HEK293 (cell line): Measurements from ENCODE around the gene DARS2.

Experiments
- CTCF ChIA-PET: fragments of 350-600 bp; formaldehyde crosslinking; extraction: SDS; loops from one replicate; lab custom pipeline; 2021; ENCODE audit warnings: antibody characterized with exemption; lab: Yijun Ruan, JAX
- POLR2A ChIA-PET: fragments of 300-600 bp; formaldehyde crosslinking; extraction: SDS; loops from one replicate; lab custom pipeline; 2020; ENCODE audit warnings: antibody characterized with exemption, inconsistent platforms; lab: Yijun Ruan, JAX
- H3K27ac ChIP-seq: fragments of 200-500 bp; sonication (Bioruptor generic); 2 replicates; pipeline ENCODE4 v1.5.1; 2014; ENCODE audit warnings: low read depth, low read length, control low read depth, inconsistent platforms; ENCODE audit errors: extremely low read depth
- H3K36me3 ChIP-seq, 2 experiments: fragments of 200-500 bp in 1 of 2; sonication (Bioruptor generic) in 1 of 2; 1 replicate in 1 of 2; 2 replicates in 1 of 2; pipeline ENCODE4 v1.5.1; 2014 to 2017; ENCODE audit warnings: inconsistent platforms in 2 of 2, low read length in 2 of 2; ENCODE audit not compliant: control insufficient read depth in 2 of 2, insufficient read depth in 1 of 2
- H3K4me1 ChIP-seq: fragments of 200-500 bp; sonication (Bioruptor generic); 2 replicates; pipeline ENCODE4 v1.5.1; 2014; ENCODE audit warnings: mild to moderate bottlenecking, low read length, inconsistent platforms; ENCODE audit not compliant: control insufficient read depth, insufficient read depth
- H3K4me3 ChIP-seq: 2 replicates; pipeline ENCODE4 v1.5.1; 2011; ENCODE audit warnings: low read depth, mild to moderate bottlenecking, control low read depth, low read length, moderate library complexity
- H3K9me3 ChIP-seq: fragments of 200-500 bp; sonication (Bioruptor generic); 2 replicates; pipeline ENCODE4 v1.5.1; 2014; ENCODE audit warnings: low read depth, low read length, inconsistent platforms; ENCODE audit not compliant: control insufficient read depth, insufficient read depth
- ZBTB48 ChIP-seq: fragments of 450-650 bp; formaldehyde crosslinking; IDR thresholded peaks from 2 replicates; pipeline ENCODE4 v1.5.1; 2016; ENCODE audit warnings: missing biosample characterization, missing genetic modification characterization
- ZNF37A ChIP-seq: fragments of 450-650 bp; IDR thresholded peaks from 2 replicates; pipeline ENCODE4 v1.5.1; 2018; ENCODE audit warnings: missing biosample characterization, missing genetic modification characterization
- ZNF404 ChIP-seq: fragments of 450-650 bp; formaldehyde crosslinking; IDR thresholded peaks from 2 replicates; pipeline ENCODE4 v1.5.1; 2017; ENCODE audit warnings: missing biosample characterization, missing genetic modification characterization
- ZNF707 ChIP-seq: fragments of 450-650 bp; formaldehyde crosslinking; IDR thresholded peaks from 2 replicates; pipeline ENCODE4 v1.5.1; 2016; ENCODE audit warnings: missing biosample characterization, missing genetic modification characterization
- ZNF791 ChIP-seq: fragments of 450-650 bp; formaldehyde crosslinking; IDR thresholded peaks from 2 replicates; pipeline ENCODE4 v1.5.1; 2016; ENCODE audit warnings: missing biosample characterization, missing genetic modification characterization
- TF ChIP-seq, protein P1 (sequence below): fragments of 450-650 bp; formaldehyde crosslinking; IDR thresholded peaks from 2 replicates; pipeline ENCODE4 v1.5.1; 2016; ENCODE audit warnings: missing biosample characterization, missing genetic modification characterization
- TF ChIP-seq, protein P2 (sequence below): fragments of 450-650 bp; formaldehyde crosslinking; IDR thresholded peaks from 2 replicates; pipeline ENCODE4 v1.5.1; 2016; ENCODE audit warnings: missing biosample characterization, missing genetic modification characterization
- TF ChIP-seq, protein P3 (sequence below): fragments of 450-650 bp; formaldehyde crosslinking; IDR thresholded peaks from 2 replicates; pipeline ENCODE4 v1.5.1; 2016; ENCODE audit warnings: missing biosample characterization, missing genetic modification characterization
- TF ChIP-seq, protein P4 (sequence below): fragments of 450-650 bp; formaldehyde crosslinking; IDR thresholded peaks from 2 replicates; pipeline ENCODE4 v1.5.1; 2016; ENCODE audit warnings: missing biosample characterization, missing genetic modification characterization

DARS2 gene

DNA sequence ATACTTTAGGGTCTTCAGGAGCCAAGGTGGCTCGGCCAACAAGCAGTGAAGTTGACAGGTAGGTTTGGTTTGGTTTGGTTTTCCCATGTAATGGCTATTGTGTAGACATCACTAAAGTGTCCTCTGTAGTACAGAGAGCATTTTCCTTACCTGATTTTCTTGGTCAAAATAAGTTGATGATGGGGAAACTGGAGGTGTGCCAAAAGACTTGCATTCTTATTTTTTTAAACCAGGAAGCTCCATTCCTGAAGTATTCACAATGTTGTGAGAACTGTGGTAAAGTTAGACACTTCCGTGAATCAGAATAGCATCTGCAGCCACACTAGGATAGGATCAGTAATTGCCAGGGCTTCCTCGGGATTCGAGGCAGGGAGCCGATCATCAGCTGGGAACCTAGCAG lies 46.6 kb downstream of the DARS2 start:
- no peak overlapping the region for H3K27ac ChIP-seq

DNA sequence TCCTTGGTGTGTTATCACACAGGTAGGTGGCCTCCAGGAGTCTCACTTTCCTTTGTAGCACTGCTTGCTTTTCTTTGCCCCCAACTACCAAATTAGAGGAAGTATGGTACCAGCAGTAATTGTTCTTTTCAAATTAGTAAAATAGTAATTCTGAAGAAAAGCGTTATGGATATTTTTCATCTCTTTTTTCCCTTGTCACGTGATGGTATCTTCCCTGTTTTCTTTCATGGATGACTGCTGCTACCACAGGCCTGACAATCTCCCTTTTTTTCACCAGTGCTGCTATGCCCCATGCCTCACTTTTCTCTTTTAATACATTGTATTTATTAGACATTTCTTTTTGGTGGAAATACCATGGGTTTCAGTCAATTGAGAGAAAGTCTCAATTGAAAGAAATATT lies 47.0 kb downstream of the DARS2 start:
- ChIA-PET POLR2A (no interaction called here), CTCF (interaction anchor here (0.6 kb wide), 2 partner anchors 346 to 392 kb away, joined by 3 to 4 read pairs; no protein-coding TSS in a partner anchor)

More for the DNA sequence above, 46.6 kb downstream of the DARS2 start:
- ChIA-PET POLR2A (no interaction called here), CTCF (no interaction called here)
- Histone ChIP-seq H3K9me3 (no peaks in the 10 kb centered on the region), H3K4me3 (no peak overlapping the region), H3K4me1 (no peaks in the 10 kb centered on the region; the same call in 1 of the 2 replicates), H3K36me3 (peaks cover 7 to 48% of the 10 kb centered on the region in 2 experiments; a peak in 2 of 3 replicates)
- TF ChIP-seq, protein P1, sequence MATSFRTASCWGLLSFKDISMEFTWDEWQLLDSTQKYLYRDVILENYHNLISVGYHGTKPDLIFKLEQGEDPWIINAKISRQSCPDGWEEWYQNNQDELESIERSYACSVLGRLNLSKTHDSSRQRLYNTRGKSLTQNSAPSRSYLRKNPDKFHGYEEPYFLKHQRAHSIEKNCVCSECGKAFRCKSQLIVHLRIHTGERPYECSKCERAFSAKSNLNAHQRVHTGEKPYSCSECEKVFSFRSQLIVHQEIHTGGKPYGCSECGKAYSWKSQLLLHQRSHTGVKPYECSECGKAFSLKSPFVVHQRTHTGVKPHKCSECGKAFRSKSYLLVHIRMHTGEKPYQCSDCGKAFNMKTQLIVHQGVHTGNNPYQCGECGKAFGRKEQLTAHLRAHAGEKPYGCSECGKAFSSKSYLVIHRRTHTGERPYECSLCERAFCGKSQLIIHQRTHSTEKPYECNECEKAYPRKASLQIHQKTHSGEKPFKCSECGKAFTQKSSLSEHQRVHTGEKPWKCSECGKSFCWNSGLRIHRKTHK: no peak
- TF ChIP-seq, protein P2, sequence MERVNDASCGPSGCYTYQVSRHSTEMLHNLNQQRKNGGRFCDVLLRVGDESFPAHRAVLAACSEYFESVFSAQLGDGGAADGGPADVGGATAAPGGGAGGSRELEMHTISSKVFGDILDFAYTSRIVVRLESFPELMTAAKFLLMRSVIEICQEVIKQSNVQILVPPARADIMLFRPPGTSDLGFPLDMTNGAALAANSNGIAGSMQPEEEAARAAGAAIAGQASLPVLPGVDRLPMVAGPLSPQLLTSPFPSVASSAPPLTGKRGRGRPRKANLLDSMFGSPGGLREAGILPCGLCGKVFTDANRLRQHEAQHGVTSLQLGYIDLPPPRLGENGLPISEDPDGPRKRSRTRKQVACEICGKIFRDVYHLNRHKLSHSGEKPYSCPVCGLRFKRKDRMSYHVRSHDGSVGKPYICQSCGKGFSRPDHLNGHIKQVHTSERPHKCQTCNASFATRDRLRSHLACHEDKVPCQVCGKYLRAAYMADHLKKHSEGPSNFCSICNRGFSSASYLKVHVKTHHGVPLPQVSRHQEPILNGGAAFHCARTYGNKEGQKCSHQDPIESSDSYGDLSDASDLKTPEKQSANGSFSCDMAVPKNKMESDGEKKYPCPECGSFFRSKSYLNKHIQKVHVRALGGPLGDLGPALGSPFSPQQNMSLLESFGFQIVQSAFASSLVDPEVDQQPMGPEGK (tag by site-specific recombination): no peak
- TF ChIP-seq ZNF404 (tag by site-specific recombination) (no peak), ZNF37A (tag by site-specific recombination) (no peak), ZBTB48 (tag by site-specific recombination) (no peak)

More for the DNA sequence above, 47.0 kb downstream of the DARS2 start:
- no peak overlapping the region for H3K4me3 ChIP-seq
- no peak overlapping the region for H3K27ac ChIP-seq
- TF ChIP-seq, protein P3, sequence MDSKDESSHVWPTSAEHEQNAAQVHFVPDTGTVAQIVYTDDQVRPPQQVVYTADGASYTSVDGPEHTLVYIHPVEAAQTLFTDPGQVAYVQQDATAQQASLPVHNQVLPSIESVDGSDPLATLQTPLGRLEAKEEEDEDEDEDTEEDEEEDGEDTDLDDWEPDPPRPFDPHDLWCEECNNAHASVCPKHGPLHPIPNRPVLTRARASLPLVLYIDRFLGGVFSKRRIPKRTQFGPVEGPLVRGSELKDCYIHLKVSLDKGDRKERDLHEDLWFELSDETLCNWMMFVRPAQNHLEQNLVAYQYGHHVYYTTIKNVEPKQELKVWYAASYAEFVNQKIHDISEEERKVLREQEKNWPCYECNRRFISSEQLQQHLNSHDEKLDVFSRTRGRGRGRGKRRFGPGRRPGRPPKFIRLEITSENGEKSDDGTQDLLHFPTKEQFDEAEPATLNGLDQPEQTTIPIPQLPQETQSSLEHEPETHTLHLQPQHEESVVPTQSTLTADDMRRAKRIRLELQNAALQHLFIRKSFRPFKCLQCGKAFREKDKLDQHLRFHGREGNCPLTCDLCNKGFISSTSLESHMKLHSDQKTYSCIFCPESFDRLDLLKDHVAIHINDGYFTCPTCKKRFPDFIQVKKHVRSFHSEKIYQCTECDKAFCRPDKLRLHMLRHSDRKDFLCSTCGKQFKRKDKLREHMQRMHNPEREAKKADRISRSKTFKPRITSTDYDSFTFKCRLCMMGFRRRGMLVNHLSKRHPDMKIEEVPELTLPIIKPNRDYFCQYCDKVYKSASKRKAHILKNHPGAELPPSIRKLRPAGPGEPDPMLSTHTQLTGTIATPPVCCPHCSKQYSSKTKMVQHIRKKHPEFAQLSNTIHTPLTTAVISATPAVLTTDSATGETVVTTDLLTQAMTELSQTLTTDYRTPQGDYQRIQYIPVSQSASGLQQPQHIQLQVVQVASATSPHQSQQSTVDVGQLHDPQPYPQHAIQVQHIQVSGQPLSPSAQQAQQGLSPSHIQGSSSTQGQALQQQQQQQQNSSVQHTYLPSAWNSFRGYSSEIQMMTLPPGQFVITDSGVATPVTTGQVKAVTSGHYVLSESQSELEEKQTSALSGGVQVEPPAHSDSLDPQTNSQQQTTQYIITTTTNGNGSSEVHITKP (tag by site-specific recombination): peak; percentile 53
- TF ChIP-seq ZNF707 (tag by site-specific recombination) (no peak), ZNF791 (tag by site-specific recombination) (no peak)
- TF ChIP-seq, protein P4, sequence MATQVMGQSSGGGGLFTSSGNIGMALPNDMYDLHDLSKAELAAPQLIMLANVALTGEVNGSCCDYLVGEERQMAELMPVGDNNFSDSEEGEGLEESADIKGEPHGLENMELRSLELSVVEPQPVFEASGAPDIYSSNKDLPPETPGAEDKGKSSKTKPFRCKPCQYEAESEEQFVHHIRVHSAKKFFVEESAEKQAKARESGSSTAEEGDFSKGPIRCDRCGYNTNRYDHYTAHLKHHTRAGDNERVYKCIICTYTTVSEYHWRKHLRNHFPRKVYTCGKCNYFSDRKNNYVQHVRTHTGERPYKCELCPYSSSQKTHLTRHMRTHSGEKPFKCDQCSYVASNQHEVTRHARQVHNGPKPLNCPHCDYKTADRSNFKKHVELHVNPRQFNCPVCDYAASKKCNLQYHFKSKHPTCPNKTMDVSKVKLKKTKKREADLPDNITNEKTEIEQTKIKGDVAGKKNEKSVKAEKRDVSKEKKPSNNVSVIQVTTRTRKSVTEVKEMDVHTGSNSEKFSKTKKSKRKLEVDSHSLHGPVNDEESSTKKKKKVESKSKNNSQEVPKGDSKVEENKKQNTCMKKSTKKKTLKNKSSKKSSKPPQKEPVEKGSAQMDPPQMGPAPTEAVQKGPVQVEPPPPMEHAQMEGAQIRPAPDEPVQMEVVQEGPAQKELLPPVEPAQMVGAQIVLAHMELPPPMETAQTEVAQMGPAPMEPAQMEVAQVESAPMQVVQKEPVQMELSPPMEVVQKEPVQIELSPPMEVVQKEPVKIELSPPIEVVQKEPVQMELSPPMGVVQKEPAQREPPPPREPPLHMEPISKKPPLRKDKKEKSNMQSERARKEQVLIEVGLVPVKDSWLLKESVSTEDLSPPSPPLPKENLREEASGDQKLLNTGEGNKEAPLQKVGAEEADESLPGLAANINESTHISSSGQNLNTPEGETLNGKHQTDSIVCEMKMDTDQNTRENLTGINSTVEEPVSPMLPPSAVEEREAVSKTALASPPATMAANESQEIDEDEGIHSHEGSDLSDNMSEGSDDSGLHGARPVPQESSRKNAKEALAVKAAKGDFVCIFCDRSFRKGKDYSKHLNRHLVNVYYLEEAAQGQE: no peak
- H3K4me1 ChIP-seq: no peaks in the 10 kb centered on the region; the same call in 1 of the 2 replicates
- H3K9me3 ChIP-seq: no peaks in the 10 kb centered on the region
- peaks cover 7 to 47% of the 10 kb centered on the region in 2 experiments; a peak in 2 of 3 replicates for H3K36me3 ChIP-seq
